Measurements from ENCODE around the gene MAMDC4.

The MAMDC4 gene

GRCh38 chr9:136847826-136848392, 4.2 kb upstream of the MAMDC4 start (continued):
- TF ChIP-seq ZNF311 (tag by site-specific recombination; IDR thresholded peaks at IDR 0.05; ENCODE audit: borderline replicate concordance) (no peak), PRDM4 (tag by site-specific recombination; IDR thresholded peaks at IDR 0.05) (no peak), GLIS1 (tag by site-specific recombination; IDR thresholded peaks at IDR 0.05) (peak; percentile 66), ZBTB48 (tag by site-specific recombination; IDR thresholded peaks at IDR 0.05) (peak; percentile 42; the same call in 1 of the 2 replicates), PBX3 (CRISPR knock-in tag; IDR thresholded peaks at IDR 0.05) (0 out of 2 replicates have a peak, but pooled peaks have one; percentile 15), ZNF692 (tag by site-specific recombination; IDR thresholded peaks at IDR 0.05) (peak; percentile 34; the same call in 1 of the 2 replicates), ZFP41 (tag by site-specific recombination; IDR thresholded peaks at IDR 0.05; ENCODE audit: borderline replicate concordance) (no peak)

DNA sequence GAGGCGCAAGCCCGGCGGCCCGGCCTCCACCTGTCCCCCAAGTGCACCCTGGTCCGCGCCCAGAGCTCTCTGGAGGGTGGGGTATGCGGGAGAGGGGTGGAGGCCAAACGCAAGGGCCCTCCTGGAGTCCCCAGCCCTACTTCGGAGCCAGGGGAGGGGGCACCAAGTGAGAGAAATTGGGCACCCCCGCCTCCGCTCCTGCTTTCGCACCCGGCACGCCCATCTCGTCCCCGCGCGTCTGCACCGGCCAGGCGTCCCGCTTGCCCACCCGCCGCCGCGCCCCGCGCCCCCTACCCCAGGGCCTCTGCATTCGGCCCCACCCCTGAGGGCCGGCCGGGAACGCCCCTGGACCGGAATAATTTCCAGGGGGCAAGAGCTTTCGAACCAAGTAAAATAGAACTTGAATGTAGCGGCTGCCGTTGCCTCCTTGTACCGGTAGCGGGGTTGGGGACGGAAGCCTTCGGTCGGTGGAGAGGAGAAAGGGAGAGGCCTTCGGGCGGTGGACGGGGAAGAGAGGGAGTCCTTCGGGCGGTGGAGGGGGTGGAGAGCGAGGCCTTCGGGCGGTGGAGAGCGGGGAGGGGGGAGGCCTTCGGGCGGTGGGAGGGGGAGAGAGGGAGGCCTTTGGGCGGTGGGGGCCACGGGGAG, 3.6 kb upstream of the MAMDC4 start:
- Histone ChIP-seq H3K4me3 (ENCODE audit: low read depth, low read length) (peak overlapping the region; percentile 57), H3K27ac (ENCODE audit: extremely low read depth, low read depth, low read length) (peak overlapping the region; percentile 94), H3K36me3 (ENCODE audit: control insufficient read depth in 2 of 2, insufficient read depth in 1 of 2, low read length in 2 of 2) (peaks cover 0 to 27% of the 10 kb centered on the region in 2 experiments; a peak in 1 of 3 replicates), H3K4me1 (ENCODE audit: control insufficient read depth, insufficient read depth, low read length) (0 out of 2 replicates have a peak, but pooled peaks cover 4% of the 10 kb centered on the region), H3K9me3 (ENCODE audit: control insufficient read depth, insufficient read depth, low read depth, low read length) (no peaks in the 10 kb centered on the region)
- CTCF ChIA-PET = interaction anchor here (0.6 to 2.3 kb wide), 6 partner anchors 43 to 201 kb away, joined by 3 to 11 read pairs (median 4); partner anchors contain the start of gene LCN8
- POLR2A ChIA-PET = interaction anchor here (0.6 to 2.0 kb wide), 15 partner anchors 10 to 187 kb away, joined by 3 to 17 read pairs (median 4); partner anchors contain the start of genes EDF1, PAXX and TRAF2
- TF ChIP-seq ZNF366 (tag by site-specific recombination; conservative IDR thresholded peaks at IDR 0.05) = peak; percentile 36; the same call in 1 of the 2 replicates
- TF ChIP-seq, protein P1, sequence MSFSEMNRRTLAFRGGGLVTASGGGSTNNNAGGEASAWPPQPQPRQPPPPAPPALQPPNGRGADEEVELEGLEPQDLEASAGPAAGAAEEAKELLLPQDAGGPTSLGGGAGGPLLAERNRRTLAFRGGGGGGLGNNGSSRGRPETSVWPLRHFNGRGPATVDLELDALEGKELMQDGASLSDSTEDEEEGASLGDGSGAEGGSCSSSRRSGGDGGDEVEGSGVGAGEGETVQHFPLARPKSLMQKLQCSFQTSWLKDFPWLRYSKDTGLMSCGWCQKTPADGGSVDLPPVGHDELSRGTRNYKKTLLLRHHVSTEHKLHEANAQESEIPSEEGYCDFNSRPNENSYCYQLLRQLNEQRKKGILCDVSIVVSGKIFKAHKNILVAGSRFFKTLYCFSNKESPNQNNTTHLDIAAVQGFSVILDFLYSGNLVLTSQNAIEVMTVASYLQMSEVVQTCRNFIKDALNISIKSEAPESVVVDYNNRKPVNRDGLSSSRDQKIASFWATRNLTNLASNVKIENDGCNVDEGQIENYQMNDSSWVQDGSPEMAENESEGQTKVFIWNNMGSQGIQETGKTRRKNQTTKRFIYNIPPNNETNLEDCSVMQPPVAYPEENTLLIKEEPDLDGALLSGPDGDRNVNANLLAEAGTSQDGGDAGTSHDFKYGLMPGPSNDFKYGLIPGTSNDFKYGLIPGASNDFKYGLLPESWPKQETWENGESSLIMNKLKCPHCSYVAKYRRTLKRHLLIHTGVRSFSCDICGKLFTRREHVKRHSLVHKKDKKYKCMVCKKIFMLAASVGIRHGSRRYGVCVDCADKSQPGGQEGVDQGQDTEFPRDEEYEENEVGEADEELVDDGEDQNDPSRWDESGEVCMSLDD (tag by site-specific recombination; IDR thresholded peaks at IDR 0.05) = peak; percentile 62
- TF ChIP-seq PBX3 (CRISPR knock-in tag; IDR thresholded peaks at IDR 0.05) = 0 out of 2 replicates have a peak, but pooled peaks have one; percentile 3
- TF ChIP-seq ZNF654 (tag by site-specific recombination; IDR thresholded peaks at IDR 0.05; ENCODE audit: low read depth) = no peak
- 0 out of 2 replicates have a peak, but pooled peaks have one; percentile 7 for TF ChIP-seq OSR2 (tag by site-specific recombination; IDR thresholded peaks at IDR 0.05)
- TF ChIP-seq EGR2 (tag by site-specific recombination; IDR thresholded peaks at IDR 0.05; ENCODE audit: low read depth) = no peak
- TF ChIP-seq ZNF335 (tag by site-specific recombination; conservative IDR thresholded peaks at IDR 0.05) = peak; percentile 32; the same call in 1 of the 2 replicates
- TF ChIP-seq, protein P2, sequence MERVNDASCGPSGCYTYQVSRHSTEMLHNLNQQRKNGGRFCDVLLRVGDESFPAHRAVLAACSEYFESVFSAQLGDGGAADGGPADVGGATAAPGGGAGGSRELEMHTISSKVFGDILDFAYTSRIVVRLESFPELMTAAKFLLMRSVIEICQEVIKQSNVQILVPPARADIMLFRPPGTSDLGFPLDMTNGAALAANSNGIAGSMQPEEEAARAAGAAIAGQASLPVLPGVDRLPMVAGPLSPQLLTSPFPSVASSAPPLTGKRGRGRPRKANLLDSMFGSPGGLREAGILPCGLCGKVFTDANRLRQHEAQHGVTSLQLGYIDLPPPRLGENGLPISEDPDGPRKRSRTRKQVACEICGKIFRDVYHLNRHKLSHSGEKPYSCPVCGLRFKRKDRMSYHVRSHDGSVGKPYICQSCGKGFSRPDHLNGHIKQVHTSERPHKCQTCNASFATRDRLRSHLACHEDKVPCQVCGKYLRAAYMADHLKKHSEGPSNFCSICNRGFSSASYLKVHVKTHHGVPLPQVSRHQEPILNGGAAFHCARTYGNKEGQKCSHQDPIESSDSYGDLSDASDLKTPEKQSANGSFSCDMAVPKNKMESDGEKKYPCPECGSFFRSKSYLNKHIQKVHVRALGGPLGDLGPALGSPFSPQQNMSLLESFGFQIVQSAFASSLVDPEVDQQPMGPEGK (tag by site-specific recombination; IDR thresholded peaks at IDR 0.05) = peak; percentile 63
- peak; percentile 53; the same call in 1 of the 2 replicates for TF ChIP-seq ZBTB1 (tag by site-specific recombination; IDR thresholded peaks at IDR 0.05)
- no peak for TF ChIP-seq ZNF513 (tag by site-specific recombination; IDR thresholded peaks at IDR 0.05)
- TF ChIP-seq OVOL3 (tag by site-specific recombination; IDR thresholded peaks at IDR 0.05) = 0 out of 2 replicates have a peak, but pooled peaks have one; percentile 6
- TF ChIP-seq GLIS2 (tag by site-specific recombination; IDR thresholded peaks at IDR 0.05) = peak; percentile 55
- TF ChIP-seq ZNF664 (tag by site-specific recombination; IDR thresholded peaks at IDR 0.05) = no peak
- TF ChIP-seq ZNF626 (tag by site-specific recombination; IDR thresholded peaks at IDR 0.05) = no peak
